ENCODE data around the gene CCDC93. TPM values are rescaled to one million over a fixed set of nuclear protein-coding genes. Genes with fewer than 3 reads are reported as not detected.

Gene CCDC93
- total and polyA plus RNA-seq, 2 of the 4 experiments (the other 2 are of a cell fraction), result 8.1 to 17.2 TPM

GRCh38 chr2:118019821-118020220, 6.0 kb upstream of the CCDC93 start:
- Histone ChIP-seq H3K23ac (ENCODE audit: low read depth, low read length) (no peak overlapping the region), H3K4me1 (ENCODE audit: control insufficient read depth, insufficient read depth, low read length) (no peaks in the 10 kb centered on the region), H4K5ac (ENCODE audit: low read depth, low read length) (no peak overlapping the region), H3K27ac (ENCODE audit: insufficient read depth, low read length) (no peak overlapping the region), H4K91ac (ENCODE audit: insufficient read depth, low read depth, low read length) (no peak overlapping the region), H2AFZ (replicated peaks; ENCODE audit: low read length, poor library complexity) (no peak overlapping the region), H2AK9ac (replicated peaks; ENCODE audit: low read depth, low read length, poor library complexity) (no peak overlapping the region), H3K79me1 (ENCODE audit: low read depth in 1 of 2, low read length in 2 of 2) (no peaks in the 10 kb centered on the region), H3K4me2 (ENCODE audit: low read depth, low read length) (no peak overlapping the region), H3K36me3 (ENCODE audit: control insufficient read depth, insufficient read depth, low read length) (no peaks in the 10 kb centered on the region), H2AK5ac (ENCODE audit: low read depth, low read length) (no peak overlapping the region), H3K27me3 (ENCODE audit: control insufficient read depth, insufficient read depth, low read length) (peaks cover 7% of the 10 kb centered on the region), H2BK120ac (ENCODE audit: low read depth, low read length) (no peak overlapping the region), H2BK20ac (ENCODE audit: low read depth, low read length) (no peak overlapping the region), H2BK15ac (ENCODE audit: low read depth, low read length) (no peak overlapping the region), H4K20me1 (ENCODE audit: insufficient read depth, low read length) (no peaks in the 10 kb centered on the region), H3K9me1 (ENCODE audit: insufficient read depth, low read length) (no peaks in the 10 kb centered on the region), H3K14ac (replicated peaks; ENCODE audit: low read depth, low read length) (no peak overlapping the region), H3K56ac (ENCODE audit: extremely low read depth, insufficient read depth, low read length) (no peak overlapping the region), H4K8ac (ENCODE audit: low read depth in 2 of 2, low read length in 2 of 2) (no peak overlapping the region), H3K9me3 (ENCODE audit: control insufficient read depth, insufficient read depth, low read length) (no peaks in the 10 kb centered on the region), H3K4me3 (ENCODE audit: insufficient read depth, low read depth, low read length) (no peak overlapping the region), H2BK5ac (ENCODE audit: low read depth, low read length, poor library complexity, severe bottlenecking) (no peak overlapping the region), H3K18ac (ENCODE audit: low read depth, low read length) (no peak overlapping the region), H3K4ac (ENCODE audit: low read depth, low read length) (no peak overlapping the region), H3K9ac (ENCODE audit: low read depth, low read length) (no peak overlapping the region)
- ATAC-seq (ENCODE audit: low read depth), result no peak
- BruUV-seq (replicated peaks), result no TSS peak
- DNase-seq, result no peak
- intact Hi-C loops (cut with micrococcal nuclease), result no loop called here
- no peak for TF ChIP-seq RFX5 (IDR thresholded peaks at IDR 0.05; ENCODE audit: low read depth, low read length)
- TF ChIP-seq ELK1 (IDR thresholded peaks at IDR 0.05; ENCODE audit: borderline replicate concordance, low read depth, low read length), result no peak
- TF ChIP-seq, protein P1, sequence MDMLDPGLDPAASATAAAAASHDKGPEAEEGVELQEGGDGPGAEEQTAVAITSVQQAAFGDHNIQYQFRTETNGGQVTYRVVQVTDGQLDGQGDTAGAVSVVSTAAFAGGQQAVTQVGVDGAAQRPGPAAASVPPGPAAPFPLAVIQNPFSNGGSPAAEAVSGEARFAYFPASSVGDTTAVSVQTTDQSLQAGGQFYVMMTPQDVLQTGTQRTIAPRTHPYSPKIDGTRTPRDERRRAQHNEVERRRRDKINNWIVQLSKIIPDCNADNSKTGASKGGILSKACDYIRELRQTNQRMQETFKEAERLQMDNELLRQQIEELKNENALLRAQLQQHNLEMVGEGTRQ (IDR thresholded peaks at IDR 0.05; ENCODE audit: low read depth, low read length), result no peak
- no peak for TF ChIP-seq CEBPB (IDR thresholded peaks at IDR 0.05; ENCODE audit: low read depth, low read length)
- dilution Hi-C loops (cut with HindIII; ENCODE audit: low sequenced_read_pairs, unreplicated experiment), result no loop called here
- CTCF ChIA-PET, result no interaction called here
- WGBS, 2 experiments (ENCODE audit: extremely low coverage in 2 of 2, insufficient read length in 1 of 2), result no CpG with 5 or more reads among the region's 1 CpG
- in situ Hi-C loops (cut with MboI; ENCODE audit: low sequenced_read_pairs), result no loop called here
- POLR2A ChIA-PET (ENCODE audit: unreplicated experiment), result no interaction called here

Measured in IMR-90 (cell line).